Endothelial cell of umbilical vein (primary cell): Measurements from ENCODE around the gene RAPGEF3.

Experiments
- CTCF ChIP-seq, 2 donors: IDR thresholded peaks; 1 replicate in 1 of 2; 2 replicates in 1 of 2; pipeline ENCODE4 v1.5.1; 2011; ENCODE audit warnings: low read length in 2 of 2, mild to moderate bottlenecking in 2 of 2, moderate library complexity in 2 of 2, control low read depth in 1 of 2, inconsistent platforms in 1 of 2, low read depth in 1 of 2; ENCODE audit not compliant: insufficient read depth in 1 of 2; ENCODE audit errors: extremely low read depth in 1 of 2
- EZH2 ChIP-seq: IDR thresholded peaks from 2 replicates; pipeline ENCODE4 v1.6.1; 2012; ENCODE audit warnings: borderline replicate concordance, low read depth, mild to moderate bottlenecking, moderate library complexity, low read length, inconsistent platforms; ENCODE audit not compliant: severe bottlenecking
- POLR2A ChIP-seq: IDR thresholded peaks from 2 replicates; pipeline ENCODE4 v1.6.1; 2012; ENCODE audit warnings: low read depth, mild to moderate bottlenecking, control low read depth, low read length
- POLR2AphosphoS5 ChIP-seq: IDR thresholded peaks from 2 replicates; pipeline ENCODE4 v1.6.1; 2012; ENCODE audit warnings: low read depth, mild to moderate bottlenecking, control low read depth, low read length, moderate library complexity; ENCODE audit not compliant: insufficient read depth

GRCh38 chr12:47733142-47733541, 25.5 kb downstream of the RAPGEF3 start:
- no peak for TF ChIP-seq CTCF (IDR thresholded peaks at IDR 0.05; ENCODE audit: extremely low read depth in 1 of 2, insufficient read depth in 1 of 2, low read depth in 1 of 2, low read length in 2 of 2)
- no peak for TF ChIP-seq EZH2
- TF ChIP-seq POLR2AphosphoS5, result no peak
- no peak for TF ChIP-seq POLR2A
